HT1080 (cell line): ENCODE data around the gene ZBTB46. TPM values are rescaled to one million over a fixed set of nuclear protein-coding genes. Genes with fewer than 3 reads are reported as not detected.
"Not testable (repeated sequence)": the region's sequence is repeated elsewhere in the genome, so short reads cannot be mapped to it uniquely, and the experiment has no call there.

Experiments
- DNase-seq: peaks from one replicate; pipeline ENCODE4 v3.0.0-alpha.2; 2015; ENCODE audit warnings: low read depth
- total RNA-seq: library from RNA; depleted of rRNA; stranded (reverse); fragments of >200 nt; shearing (Covaris generic); gene quantifications from 2 replicates; pipeline ENCODE4 v1.2.3, GENCODE V29; 2014

The ZBTB46 gene
- total RNA-seq, 1 experiment from 2014 or later = 0.19 TPM

- DNase-seq = no peak
Observed at GRCh38 chr20:63736893-63737694, 94.0 kb downstream of the ZBTB46 start.

- no peak for DNase-seq
Observed at GRCh38 chr20:63735859-63736718, 95.0 kb downstream of the ZBTB46 start, which contains the start of gene LIME1. Gene LIME1, plus strand, starts transcription at chr20:63736664. Its CDS starts 886 bp downstream, at chr20:63737550.

DNA sequence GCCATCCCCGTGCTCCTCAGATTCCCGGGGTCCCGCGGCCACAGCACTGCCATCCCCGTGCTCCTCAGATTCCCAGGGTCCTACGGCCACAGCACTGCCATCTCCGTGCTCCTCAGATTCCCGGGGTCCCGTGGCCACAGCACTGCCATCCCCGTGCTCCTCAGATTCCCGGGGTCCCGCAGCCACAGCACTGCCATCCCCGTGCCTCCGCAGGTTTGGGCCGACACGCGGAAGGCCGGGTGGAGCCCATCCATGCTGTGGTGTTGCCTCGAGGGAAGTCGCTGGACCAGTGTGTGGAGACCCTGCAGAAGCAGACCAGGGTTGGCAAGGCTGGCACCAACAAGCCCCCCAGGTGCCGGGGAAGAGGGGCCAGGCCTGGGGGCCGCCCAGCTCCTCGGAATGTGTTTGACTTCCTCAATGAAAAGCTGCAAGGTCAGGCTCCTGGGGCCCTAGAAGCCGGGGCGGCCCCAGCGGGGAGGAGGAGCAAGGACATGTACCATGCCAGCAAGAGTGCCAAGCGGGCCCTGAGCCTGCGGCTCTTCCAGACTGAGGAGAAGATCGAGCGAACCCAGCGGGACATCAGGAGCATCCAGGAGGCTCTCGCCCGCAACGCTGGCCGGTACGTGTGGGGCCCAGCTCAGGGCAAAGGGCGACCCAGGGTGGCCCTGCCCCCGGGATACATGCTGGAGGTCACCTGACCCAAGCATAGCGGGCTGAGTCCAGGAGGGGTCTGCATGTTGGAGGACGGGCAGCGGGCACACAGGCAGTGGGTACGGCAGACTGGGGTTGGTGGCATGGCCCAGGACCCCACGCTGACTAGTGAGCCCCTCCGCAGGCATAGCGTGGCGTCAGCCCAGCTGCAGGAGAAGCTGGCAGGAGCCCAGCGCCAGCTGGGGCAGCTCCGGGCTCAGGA, 95.9 kb downstream of the ZBTB46 start:
- no peak for DNase-seq

- DNase-seq = no peak
Observed at GRCh38 chr20:63734111-63734945, 96.7 kb downstream of the ZBTB46 start.

GRCh38 chr20:63733579-63734081, 97.4 kb downstream of the ZBTB46 start:
- no peak for DNase-seq

DNA sequence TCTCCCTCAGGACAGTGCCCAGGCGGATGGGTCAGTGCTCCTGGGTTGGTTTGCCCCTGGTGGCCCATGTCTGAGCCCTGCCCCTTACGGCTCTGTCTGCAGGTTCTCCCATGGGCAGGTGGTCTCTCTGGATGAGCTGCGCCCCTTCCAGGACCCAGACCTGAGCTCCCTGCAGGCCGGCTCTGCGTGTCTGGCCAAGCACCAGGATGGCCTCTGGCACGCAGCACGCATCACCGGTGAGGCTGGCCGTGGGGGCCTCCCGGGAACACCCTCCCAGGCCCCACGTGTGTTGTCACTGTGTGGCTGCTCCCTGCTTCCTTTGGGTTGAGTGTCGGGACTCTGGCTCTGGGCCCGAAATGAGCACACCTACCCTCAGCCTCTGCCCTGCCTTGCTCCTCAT, 97.9 kb downstream of the ZBTB46 start:
- no peak for DNase-seq

DNA sequence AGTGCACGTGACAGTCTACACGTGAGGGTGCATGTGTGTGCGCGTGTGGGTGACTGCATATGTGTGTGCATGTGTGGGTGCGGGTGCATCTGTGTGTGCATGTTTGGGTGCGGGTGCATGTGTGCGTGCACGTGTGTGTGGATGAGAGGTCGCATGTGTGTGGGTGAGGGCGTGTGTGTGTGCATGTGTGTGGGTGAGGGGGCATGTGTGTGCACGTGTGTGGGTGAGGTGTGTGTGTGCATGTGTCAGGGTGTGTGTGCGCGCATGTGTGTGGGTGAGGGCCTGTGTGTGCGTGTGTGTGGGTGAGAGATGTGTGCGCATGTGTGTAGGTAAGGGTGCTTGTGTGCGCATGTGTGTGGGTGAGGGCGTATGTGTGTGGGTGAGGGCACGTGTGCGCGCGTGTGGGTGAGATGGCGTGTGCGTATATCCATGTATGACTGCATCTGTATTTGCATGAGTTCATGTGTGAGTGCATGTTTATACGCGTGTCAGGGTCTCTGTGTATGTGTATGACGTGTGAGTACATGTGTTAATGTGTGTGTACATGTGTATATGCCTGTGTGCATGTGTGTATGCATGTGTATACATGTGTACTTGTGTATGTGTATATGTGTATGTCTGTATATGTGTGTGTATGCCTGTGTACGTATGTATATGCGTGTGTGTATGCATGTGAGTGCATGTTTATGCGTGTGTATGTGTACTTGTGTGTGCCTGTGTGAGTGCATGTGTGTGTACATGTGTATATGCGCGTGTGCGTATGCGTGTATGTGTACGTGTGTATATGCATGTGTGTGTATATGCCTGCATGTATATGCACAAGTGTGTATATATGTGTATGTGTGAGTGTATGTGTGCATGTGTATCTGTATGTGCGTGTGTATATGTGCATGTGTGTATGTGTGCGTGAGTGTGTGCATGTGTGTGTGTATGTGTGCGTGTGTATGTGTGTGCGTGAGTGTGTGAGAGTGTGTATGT, 98.7 kb downstream of the ZBTB46 start:
- DNase-seq = no peak

DNA sequence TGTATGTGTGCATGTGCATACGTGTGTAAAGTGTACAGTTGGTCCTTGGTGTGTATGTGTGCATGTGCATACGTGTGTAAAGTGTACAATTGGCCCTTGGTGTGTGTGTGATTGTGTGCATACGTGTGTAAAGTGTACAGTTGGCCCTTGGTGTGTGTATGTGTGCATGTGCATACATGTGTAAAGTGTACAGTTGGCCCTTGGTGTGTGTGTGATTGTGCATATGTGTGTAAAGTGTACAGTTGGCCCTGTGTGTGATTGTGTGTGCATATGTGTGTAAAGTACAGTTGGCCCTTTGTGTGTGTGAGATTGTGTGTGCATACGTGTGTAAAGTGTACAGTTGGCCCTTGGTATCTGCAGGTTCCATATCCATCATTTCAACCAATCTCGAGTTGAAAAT, 99.7 kb downstream of the ZBTB46 start:
- DNase-seq = no peak

DNA sequence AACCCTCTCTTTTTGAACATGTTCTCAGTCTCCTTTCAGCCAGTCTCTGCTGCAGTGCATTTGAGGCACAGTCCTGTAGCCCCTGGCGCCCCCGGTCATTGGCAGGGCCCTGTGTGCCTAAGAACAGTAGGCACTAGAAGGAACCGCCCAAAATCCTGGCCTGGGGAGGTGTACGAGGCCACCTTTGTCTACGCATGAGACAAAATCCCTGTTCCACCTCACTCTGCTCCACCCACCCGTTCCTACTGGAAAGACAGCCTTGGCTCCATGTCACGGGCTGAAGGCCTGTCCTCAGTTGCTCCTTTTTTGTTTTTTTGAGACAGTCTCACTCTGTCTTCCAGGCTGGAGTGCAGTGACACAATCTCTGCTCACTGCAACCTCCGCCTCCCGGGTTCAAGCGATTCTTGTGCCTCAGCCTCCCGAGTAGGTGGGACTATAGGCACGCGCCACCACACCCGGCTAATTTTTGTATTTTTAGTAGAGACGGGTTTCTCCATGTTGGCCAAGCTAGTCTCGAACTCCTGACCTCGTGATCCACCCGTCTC, 100.8 kb downstream of the ZBTB46 start:
- not testable (repeated sequence) for DNase-seq

- not testable (repeated sequence) for DNase-seq
Observed at GRCh38 chr20:63722967-63723622, 108.0 kb downstream of the ZBTB46 start.

DNA sequence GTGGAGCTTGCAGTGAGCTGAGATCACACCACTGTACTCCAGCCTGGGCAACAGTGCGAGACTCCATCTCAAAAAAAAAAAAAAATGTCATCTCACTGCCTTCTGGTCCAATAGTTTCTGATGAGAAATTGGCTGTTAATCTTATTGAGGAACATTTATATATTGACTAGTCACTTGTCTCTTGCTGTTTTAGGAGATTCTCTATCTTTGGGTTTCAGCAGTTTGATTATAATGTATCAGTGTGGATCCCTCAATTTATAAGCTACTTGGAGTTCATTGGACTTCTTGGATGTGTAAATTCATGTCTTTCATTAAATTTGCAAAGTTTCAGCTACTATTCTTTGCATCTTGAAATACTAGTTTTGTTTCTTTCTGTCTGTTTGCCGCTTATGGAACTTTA, 112.1 kb downstream of the ZBTB46 start:
- DNase-seq = no peak

GRCh38 chr20:63714858-63715257, 116.2 kb downstream of the ZBTB46 start:
- no peak for DNase-seq

GRCh38 chr20:63712191-63712590, 118.9 kb downstream of the ZBTB46 start:
- DNase-seq = no peak

DNA sequence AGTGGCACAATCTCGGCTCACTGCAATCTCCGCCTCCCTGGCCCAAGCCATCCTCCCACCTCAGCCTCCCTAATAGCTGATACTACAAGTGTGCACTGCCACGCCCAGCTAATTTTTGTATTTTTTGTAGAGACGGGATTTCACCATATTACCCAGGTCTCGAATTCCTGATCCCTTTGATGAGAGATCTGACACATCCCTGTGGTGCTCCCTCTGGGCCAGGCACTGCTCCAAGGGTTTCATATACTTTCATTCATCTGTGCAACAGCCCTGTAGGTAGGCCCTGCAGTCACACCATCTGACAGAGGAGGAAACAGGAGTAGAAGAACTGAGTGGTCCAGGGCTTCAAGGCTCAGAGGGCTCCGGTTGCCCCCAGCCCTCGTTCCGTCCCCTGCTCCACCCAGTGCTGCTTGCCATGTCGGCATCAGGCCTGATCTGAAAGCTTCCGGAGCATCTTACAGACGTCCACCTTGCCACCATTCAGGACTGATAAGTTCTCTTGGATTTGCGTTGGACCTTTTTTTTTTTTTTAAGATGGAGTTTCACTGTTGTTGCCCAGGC, 119.9 kb downstream of the ZBTB46 start:
- DNase-seq = no peak

- no peak for DNase-seq
Observed at GRCh38 chr20:63709149-63709527, 121.9 kb downstream of the ZBTB46 start.

DNA sequence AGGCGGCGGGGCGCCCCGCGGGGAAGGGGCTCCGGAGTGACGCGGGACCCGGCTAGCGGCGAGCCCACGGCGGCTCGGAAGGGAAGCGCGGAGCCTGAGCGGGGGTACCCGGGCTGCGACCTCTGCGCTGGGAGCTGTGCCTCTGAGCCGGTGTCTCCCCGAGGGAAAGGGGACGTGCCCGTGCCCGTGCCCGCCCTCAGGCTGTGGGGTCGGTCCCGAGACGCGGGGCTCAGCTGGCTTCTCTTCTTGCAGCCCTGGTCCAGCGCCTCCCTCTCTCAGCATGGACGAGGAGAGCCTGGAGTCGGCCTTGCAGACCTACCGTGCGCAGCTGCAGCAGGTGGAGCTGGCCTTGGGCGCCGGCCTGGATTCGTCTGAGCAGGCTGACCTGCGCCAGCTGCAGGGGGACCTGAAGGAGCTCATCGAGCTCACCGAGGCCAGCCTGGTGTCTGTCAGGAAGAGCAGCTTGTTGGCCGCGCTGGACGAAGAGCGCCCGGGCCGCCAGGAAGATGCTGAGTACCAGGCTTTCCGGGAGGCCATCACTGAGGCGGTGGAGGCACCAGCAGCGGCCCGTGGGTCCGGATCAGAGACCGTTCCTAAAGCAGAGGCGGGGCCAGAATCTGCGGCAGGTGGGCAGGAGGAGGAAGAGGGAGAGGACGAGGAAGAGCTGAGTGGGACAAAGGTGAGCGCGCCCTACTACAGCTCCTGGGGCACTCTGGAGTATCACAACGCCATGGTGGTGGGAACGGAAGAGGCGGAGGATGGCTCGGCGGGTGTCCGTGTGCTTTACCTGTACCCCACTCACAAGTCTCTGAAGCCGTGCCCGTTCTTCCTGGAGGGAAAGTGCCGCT, 122.5 kb downstream of the ZBTB46 start:
- DNase-seq = no peak
